ENCODE results near the gene LYPLAL1.
A peak's percentile ranks its signal among the peaks of the same experiment; 100 is the strongest.

Gene LYPLAL1

GRCh38 chr1:219149009-219149577 is 24.6 kb upstream of the LYPLAL1 start:
- no peak for DNase-seq (ENCODE audit: low read depth in 2 of 2)
- TF ChIP-seq, protein P1, sequence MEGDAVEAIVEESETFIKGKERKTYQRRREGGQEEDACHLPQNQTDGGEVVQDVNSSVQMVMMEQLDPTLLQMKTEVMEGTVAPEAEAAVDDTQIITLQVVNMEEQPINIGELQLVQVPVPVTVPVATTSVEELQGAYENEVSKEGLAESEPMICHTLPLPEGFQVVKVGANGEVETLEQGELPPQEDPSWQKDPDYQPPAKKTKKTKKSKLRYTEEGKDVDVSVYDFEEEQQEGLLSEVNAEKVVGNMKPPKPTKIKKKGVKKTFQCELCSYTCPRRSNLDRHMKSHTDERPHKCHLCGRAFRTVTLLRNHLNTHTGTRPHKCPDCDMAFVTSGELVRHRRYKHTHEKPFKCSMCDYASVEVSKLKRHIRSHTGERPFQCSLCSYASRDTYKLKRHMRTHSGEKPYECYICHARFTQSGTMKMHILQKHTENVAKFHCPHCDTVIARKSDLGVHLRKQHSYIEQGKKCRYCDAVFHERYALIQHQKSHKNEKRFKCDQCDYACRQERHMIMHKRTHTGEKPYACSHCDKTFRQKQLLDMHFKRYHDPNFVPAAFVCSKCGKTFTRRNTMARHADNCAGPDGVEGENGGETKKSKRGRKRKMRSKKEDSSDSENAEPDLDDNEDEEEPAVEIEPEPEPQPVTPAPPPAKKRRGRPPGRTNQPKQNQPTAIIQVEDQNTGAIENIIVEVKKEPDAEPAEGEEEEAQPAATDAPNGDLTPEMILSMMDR (IDR thresholded peaks at IDR 0.05; ENCODE audit: low read depth, low read length), result no peak
- no peak overlapping the region for H3K4me3 ChIP-seq (replicated peaks in 1 of 2; ENCODE audit: low read depth in 2 of 2, low read length in 2 of 2)

DNA sequence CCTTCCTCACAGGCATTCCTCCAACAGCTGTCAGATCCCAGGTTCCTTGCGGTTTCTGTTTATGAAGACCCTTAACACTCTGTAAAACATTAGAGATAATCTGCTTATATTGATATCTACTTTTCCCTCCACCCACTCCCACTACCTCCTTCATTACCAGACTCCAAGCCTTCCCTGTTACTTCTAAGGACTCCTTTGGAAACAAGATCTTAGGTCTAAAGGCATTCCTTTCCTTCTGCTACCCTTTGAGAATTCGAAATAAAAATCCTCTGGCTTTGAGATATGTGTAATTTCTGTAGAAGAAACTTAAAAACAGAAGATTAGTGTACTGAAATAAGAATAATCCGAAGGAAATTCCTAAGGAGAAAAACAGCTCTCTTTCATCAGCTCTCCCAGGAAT is 23.7 kb upstream of the LYPLAL1 start:
- DNase-seq (ENCODE audit: low read depth in 2 of 2), result no peak
- TF ChIP-seq, protein P1 (IDR thresholded peaks at IDR 0.05; ENCODE audit: low read depth, low read length), result no peak
- no peak overlapping the region for H3K4me3 ChIP-seq (replicated peaks in 1 of 2; ENCODE audit: low read depth in 2 of 2, low read length in 2 of 2)

GRCh38 chr1:219150913-219151312 is 22.8 kb upstream of the LYPLAL1 start:
- DNase-seq (ENCODE audit: low read depth in 2 of 2), result no peak
- TF ChIP-seq, protein P1 (IDR thresholded peaks at IDR 0.05; ENCODE audit: low read depth, low read length), result no peak
- H3K4me3 ChIP-seq (replicated peaks in 1 of 2; ENCODE audit: low read depth in 2 of 2, low read length in 2 of 2), result no peak overlapping the region

GRCh38 chr1:219151467-219151866 is 22.2 kb upstream of the LYPLAL1 start:
- TF ChIP-seq, protein P1 (IDR thresholded peaks at IDR 0.05; ENCODE audit: low read depth, low read length), result no peak
- no peak overlapping the region for H3K4me3 ChIP-seq (replicated peaks in 1 of 2; ENCODE audit: low read depth in 2 of 2, low read length in 2 of 2)
- DNase-seq (ENCODE audit: low read depth in 2 of 2), result no peak

DNA sequence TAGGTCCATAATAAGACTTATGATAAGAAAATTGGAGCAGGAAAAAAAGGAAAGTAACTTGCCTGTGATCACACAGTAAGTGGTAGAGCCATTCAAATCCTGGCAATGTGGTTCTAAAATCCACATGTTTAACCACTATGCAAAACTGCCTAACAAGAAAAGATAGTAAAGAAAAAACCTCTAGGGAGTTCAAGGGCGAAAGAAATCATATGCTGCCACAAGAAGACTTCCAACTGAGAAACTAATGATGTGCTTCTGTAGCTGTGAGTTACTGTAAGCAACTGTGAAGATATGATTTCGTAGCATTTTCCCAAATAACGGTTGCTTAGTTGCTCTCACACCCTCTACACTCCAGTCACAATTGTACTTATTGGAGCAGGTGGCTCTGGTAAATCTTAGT is 20.9 kb upstream of the LYPLAL1 start:
- TF ChIP-seq, protein P1 (IDR thresholded peaks at IDR 0.05; ENCODE audit: low read depth, low read length), result no peak
- no peak for DNase-seq (ENCODE audit: low read depth in 2 of 2)
- H3K4me3 ChIP-seq (replicated peaks in 1 of 2; ENCODE audit: low read depth in 2 of 2, low read length in 2 of 2), result no peak overlapping the region

- H3K4me3 ChIP-seq (replicated peaks in 1 of 2; ENCODE audit: low read depth in 2 of 2, low read length in 2 of 2), result no peak overlapping the region
- TF ChIP-seq, protein P1 (IDR thresholded peaks at IDR 0.05; ENCODE audit: low read depth, low read length), result no peak
- no peak for DNase-seq (ENCODE audit: low read depth in 2 of 2)
These were observed 20.0 kb upstream of the LYPLAL1 start for GRCh38 chr1:219153723-219154122.

GRCh38 chr1:219155135-219155534 is 18.5 kb upstream of the LYPLAL1 start:
- peak; percentile 55 to 58 for DNase-seq (ENCODE audit: low read depth in 2 of 2)
- TF ChIP-seq, protein P1 (IDR thresholded peaks at IDR 0.05; ENCODE audit: low read depth, low read length), result no peak
- no peak overlapping the region for H3K4me3 ChIP-seq (replicated peaks in 1 of 2; ENCODE audit: low read depth in 2 of 2, low read length in 2 of 2)
